Adrenal gland (tissue), 5 donors: ENCODE results near the gene DNAJC1.

Source experiments
- POLR2A ChIP-seq, 2 donors: fragments of 450-650 bp; IDR thresholded peaks; one replicate each; pipeline ENCODE4 v1.6.1; 2017; ENCODE audit warnings: antibody characterized with exemption in 2 of 2, mild to moderate bottlenecking in 2 of 2, moderate library complexity in 1 of 2
- TF ChIP-seq, protein P1 (sequence below), 6 experiments: fragments of 450-650 bp in 4 of 6; fragments of 200-600 bp in 2 of 6; sonication (generic) in 1 of 6; IDR thresholded peaks; 1 replicate in 5 of 6; 2 replicates in 1 of 6; pipeline versions ENCODE4 v1.5.1 to v1.8.0; 2016 to 2021; ENCODE audit warnings: antibody characterized with exemption in 6 of 6, mild to moderate bottlenecking in 2 of 6, moderate library complexity in 1 of 6
- donor health status: DM: no; HTN: no; CAD: no.

DNA sequence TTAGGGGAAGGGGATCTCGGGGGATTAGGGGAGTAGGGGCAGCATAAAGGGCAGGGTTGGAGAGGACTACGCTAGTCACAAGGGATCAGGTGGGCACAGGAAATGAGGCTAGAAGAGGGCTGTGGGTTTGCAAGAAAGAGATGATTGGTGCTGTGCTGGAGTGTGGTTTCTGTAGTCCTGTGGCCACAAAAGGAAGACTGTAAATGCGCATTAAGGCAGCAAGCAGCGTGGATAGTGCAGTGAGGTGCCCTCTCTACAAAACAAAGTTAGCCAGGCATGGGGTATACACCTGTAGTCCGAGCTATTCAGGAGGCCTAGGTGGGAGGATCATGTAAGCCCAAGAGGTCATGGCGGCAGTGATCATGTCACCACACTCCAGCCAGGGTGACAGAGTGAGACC is 257.4 kb downstream of the DNAJC1 start:
- TF ChIP-seq, protein P1, sequence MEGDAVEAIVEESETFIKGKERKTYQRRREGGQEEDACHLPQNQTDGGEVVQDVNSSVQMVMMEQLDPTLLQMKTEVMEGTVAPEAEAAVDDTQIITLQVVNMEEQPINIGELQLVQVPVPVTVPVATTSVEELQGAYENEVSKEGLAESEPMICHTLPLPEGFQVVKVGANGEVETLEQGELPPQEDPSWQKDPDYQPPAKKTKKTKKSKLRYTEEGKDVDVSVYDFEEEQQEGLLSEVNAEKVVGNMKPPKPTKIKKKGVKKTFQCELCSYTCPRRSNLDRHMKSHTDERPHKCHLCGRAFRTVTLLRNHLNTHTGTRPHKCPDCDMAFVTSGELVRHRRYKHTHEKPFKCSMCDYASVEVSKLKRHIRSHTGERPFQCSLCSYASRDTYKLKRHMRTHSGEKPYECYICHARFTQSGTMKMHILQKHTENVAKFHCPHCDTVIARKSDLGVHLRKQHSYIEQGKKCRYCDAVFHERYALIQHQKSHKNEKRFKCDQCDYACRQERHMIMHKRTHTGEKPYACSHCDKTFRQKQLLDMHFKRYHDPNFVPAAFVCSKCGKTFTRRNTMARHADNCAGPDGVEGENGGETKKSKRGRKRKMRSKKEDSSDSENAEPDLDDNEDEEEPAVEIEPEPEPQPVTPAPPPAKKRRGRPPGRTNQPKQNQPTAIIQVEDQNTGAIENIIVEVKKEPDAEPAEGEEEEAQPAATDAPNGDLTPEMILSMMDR (IDR thresholded peaks at IDR 0.05): no peak
- no peak for TF ChIP-seq POLR2A (IDR thresholded peaks at IDR 0.05)
